Upper lobe of left lung (tissue), 4 donors: ENCODE data around the gene DTX3.

Experiments used
- POLR2A ChIP-seq, 4 donors: fragments of 450-650 bp; IDR thresholded peaks; one replicate each; pipeline ENCODE4 v1.5.1; 2016 to 2017; ENCODE audit warnings: antibody characterized with exemption in 4 of 4, mild to moderate bottlenecking in 2 of 4
- TF ChIP-seq, protein P1 (sequence below), 6 experiments: fragments of 450-650 bp in 4 of 6; fragments of 200-600 bp in 2 of 6; sonication (generic) in 2 of 6; IDR thresholded peaks; one replicate each; pipeline ENCODE4 v1.5.1; 2016 to 2019; ENCODE audit warnings: antibody characterized with exemption in 6 of 6

GRCh38 chr12:57585156-57585555 is 19.5 kb upstream of the DTX3 start:
- TF ChIP-seq, protein P1, sequence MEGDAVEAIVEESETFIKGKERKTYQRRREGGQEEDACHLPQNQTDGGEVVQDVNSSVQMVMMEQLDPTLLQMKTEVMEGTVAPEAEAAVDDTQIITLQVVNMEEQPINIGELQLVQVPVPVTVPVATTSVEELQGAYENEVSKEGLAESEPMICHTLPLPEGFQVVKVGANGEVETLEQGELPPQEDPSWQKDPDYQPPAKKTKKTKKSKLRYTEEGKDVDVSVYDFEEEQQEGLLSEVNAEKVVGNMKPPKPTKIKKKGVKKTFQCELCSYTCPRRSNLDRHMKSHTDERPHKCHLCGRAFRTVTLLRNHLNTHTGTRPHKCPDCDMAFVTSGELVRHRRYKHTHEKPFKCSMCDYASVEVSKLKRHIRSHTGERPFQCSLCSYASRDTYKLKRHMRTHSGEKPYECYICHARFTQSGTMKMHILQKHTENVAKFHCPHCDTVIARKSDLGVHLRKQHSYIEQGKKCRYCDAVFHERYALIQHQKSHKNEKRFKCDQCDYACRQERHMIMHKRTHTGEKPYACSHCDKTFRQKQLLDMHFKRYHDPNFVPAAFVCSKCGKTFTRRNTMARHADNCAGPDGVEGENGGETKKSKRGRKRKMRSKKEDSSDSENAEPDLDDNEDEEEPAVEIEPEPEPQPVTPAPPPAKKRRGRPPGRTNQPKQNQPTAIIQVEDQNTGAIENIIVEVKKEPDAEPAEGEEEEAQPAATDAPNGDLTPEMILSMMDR (IDR thresholded peaks at IDR 0.05) = no peak
- TF ChIP-seq POLR2A (IDR thresholded peaks at IDR 0.05) = no peak
